WTC11 (cell line): ENCODE measurements around the gene BMP7. TPM values are rescaled to one million over a fixed set of nuclear protein-coding genes. Genes with fewer than 3 reads are reported as not detected.

Experiments
- ATAC-seq: fragments of 200-7000 bp; cut with Tn5 transposase; 2 replicates; pipeline ENCODE4 v1.10.0; 2021; ENCODE audit warnings: mild to moderate bottlenecking, moderate library complexity
- CTCF ChIA-PET: fragments of 300-600 bp; sonication (Branson Sonifier 250); formaldehyde crosslinking; loops from one replicate; lab custom pipeline; 2021; ENCODE audit warnings: antibody characterized with exemption; lab: Charles Lee
- POLR2A ChIA-PET: fragments of 350-600 bp; sonication (Branson Sonifier 250); formaldehyde crosslinking; loops from one replicate; lab custom pipeline; 2021; ENCODE audit warnings: antibody characterized with exemption; lab: Charles Lee
- DNase-seq: peaks from one replicate; pipeline ENCODE4 v3.0.0; 2021; ENCODE audit warnings: low spot score
- H3K27ac Mint-ChIP-seq: 2 replicates; pipeline ENCODE4 v1.8.0; 2021; ENCODE audit warnings: mixed read lengths
- H3K27me3 Mint-ChIP-seq: 2 replicates; pipeline ENCODE4 v1.8.0; 2021; ENCODE audit warnings: low read depth, mild to moderate bottlenecking, moderate library complexity, mixed read lengths
- H3K36me3 Mint-ChIP-seq: 2 replicates; pipeline ENCODE4 v1.8.0; 2021; ENCODE audit warnings: mixed read lengths
- H3K4me1 Mint-ChIP-seq: 2 replicates; pipeline ENCODE4 v1.8.0; 2022; ENCODE audit warnings: mixed read lengths
- H3K4me3 Mint-ChIP-seq: 2 replicates; pipeline ENCODE4 v1.8.0; 2021; ENCODE audit warnings: mild to moderate bottlenecking, moderate library complexity, mixed read lengths
- H3K9me3 Mint-ChIP-seq: 2 replicates; pipeline ENCODE4 v1.8.0; 2021; ENCODE audit warnings: mixed read lengths
- AFF4 ChIP-seq: sonication (generic); formaldehyde crosslinking; IDR thresholded peaks from 2 replicates; pipeline ENCODE4 v1.8.1; 2023; ENCODE audit warnings: mild to moderate bottlenecking, missing genetic modification reagents, borderline replicate concordance
- ATF1 ChIP-seq: sonication (generic); formaldehyde crosslinking; IDR thresholded peaks from 2 replicates; pipeline ENCODE4 v1.8.1; 2023; ENCODE audit warnings: mild to moderate bottlenecking, moderate library complexity, missing genetic modification reagents
- ATF2 ChIP-seq: sonication (generic); formaldehyde crosslinking; IDR thresholded peaks from 2 replicates; pipeline ENCODE4 v1.8.1; 2022; ENCODE audit warnings: low read depth, missing genetic modification reagents, borderline replicate concordance
- CDX4 ChIP-seq: fragments of 250-450 bp; sonication (Bioruptor Pico); IDR thresholded peaks from 2 replicates; pipeline ENCODE4 v1.9.0; 2021; ENCODE audit warnings: moderate library complexity, mild to moderate bottlenecking, inconsistent platforms, borderline replicate concordance
- E2F4 ChIP-seq: sonication (generic); formaldehyde crosslinking; IDR thresholded peaks from 2 replicates; pipeline ENCODE4 v1.8.1; 2022; ENCODE audit warnings: low read depth, mild to moderate bottlenecking, moderate library complexity, missing genetic modification reagents, borderline replicate concordance
- ELF4 ChIP-seq: sonication (generic); formaldehyde crosslinking; IDR thresholded peaks from 2 replicates; pipeline ENCODE4 v1.8.1; 2022; ENCODE audit warnings: low read depth, mild to moderate bottlenecking, moderate library complexity, missing genetic modification reagents
- ERG ChIP-seq: fragments of 250-450 bp; sonication (Bioruptor Pico); IDR thresholded peaks from 2 replicates; pipeline ENCODE4 v1.8.0; 2021; ENCODE audit warnings: mild to moderate bottlenecking
- FOXK1 ChIP-seq: sonication (generic); formaldehyde crosslinking; IDR thresholded peaks from 2 replicates; pipeline ENCODE4 v1.8.0; 2022; ENCODE audit warnings: mild to moderate bottlenecking, moderate library complexity, missing genetic modification reagents
- FOXP1 ChIP-seq: sonication (generic); formaldehyde crosslinking; IDR thresholded peaks from 2 replicates; pipeline ENCODE4 v1.8.0; 2022; ENCODE audit warnings: missing genetic modification reagents, mild to moderate bottlenecking, moderate library complexity, borderline replicate concordance
- HMGA2 ChIP-seq: fragments of 250-450 bp; sonication (Bioruptor Pico); IDR thresholded peaks from 2 replicates; pipeline ENCODE4 v1.4.0; 2021; ENCODE audit warnings: mild to moderate bottlenecking, moderate library complexity
- IRF1 ChIP-seq: sonication (generic); formaldehyde crosslinking; IDR thresholded peaks from 2 replicates; pipeline ENCODE4 v1.8.0; 2023; ENCODE audit warnings: missing genetic modification reagents
- MXD4 ChIP-seq: fragments of 250-450 bp; sonication (Bioruptor Pico); IDR thresholded peaks from 2 replicates; pipeline ENCODE4 v1.8.0; 2021; ENCODE audit warnings: mild to moderate bottlenecking, moderate library complexity, borderline replicate concordance
- NR1H2 ChIP-seq: sonication (generic); formaldehyde crosslinking; IDR thresholded peaks from 2 replicates; pipeline ENCODE4 v1.9.0; 2021; ENCODE audit warnings: mild to moderate bottlenecking, moderate library complexity, missing genetic modification reagents
- OVOL2 ChIP-seq: fragments of 250-450 bp; sonication (Bioruptor Pico); IDR thresholded peaks from 2 replicates; pipeline ENCODE4 v1.9.0; 2021; ENCODE audit warnings: mild to moderate bottlenecking, borderline replicate concordance
- ZMAT4 ChIP-seq: fragments of 250-450 bp; sonication (Bioruptor Pico); IDR thresholded peaks from 2 replicates; pipeline ENCODE4 v1.9.0; 2021; ENCODE audit warnings: mild to moderate bottlenecking
- ZNF317 ChIP-seq: sonication (generic); formaldehyde crosslinking; IDR thresholded peaks from 2 replicates; pipeline ENCODE4 v1.8.1; 2023; ENCODE audit warnings: low read depth, mild to moderate bottlenecking, moderate library complexity, missing genetic modification reagents, borderline replicate concordance
- ZNF423 ChIP-seq: fragments of 250-450 bp; sonication (Bioruptor Pico); IDR thresholded peaks from 2 replicates; pipeline ENCODE4 v2.1.2; 2022; ENCODE audit warnings: mild to moderate bottlenecking, moderate library complexity
- total RNA-seq: library from RNA; stranded (reverse); gene quantifications from 3 replicates; pipeline ENCODE4 v1.2.3, GENCODE V29; 2021
- TF ChIP-seq, protein P1 (sequence below): sonication (generic); formaldehyde crosslinking; IDR thresholded peaks from 2 replicates; pipeline ENCODE4 v1.8.1; 2022; ENCODE audit warnings: mild to moderate bottlenecking, moderate library complexity, missing genetic modification reagents
- TF ChIP-seq, protein P2 (sequence below): sonication (generic); formaldehyde crosslinking; IDR thresholded peaks from 2 replicates; pipeline ENCODE4 v1.8.1; 2023; ENCODE audit warnings: mild to moderate bottlenecking, moderate library complexity, missing genetic modification reagents

Gene BMP7
- total RNA-seq, 1 experiment from 2014 or later = 40.7 TPM

- Mint-ChIP-seq H3K27ac (no peak overlapping the region), H3K4me3 (no peak overlapping the region), H3K27me3 (no peaks in the 10 kb centered on the region), H3K4me1 (no peaks in the 10 kb centered on the region), H3K9me3 (peaks cover 3% of the 10 kb centered on the region; the same call in 1 of the 2 replicates), H3K36me3 (peaks cover 9% of the 10 kb centered on the region; the same call in 1 of the 2 replicates)
- ChIA-PET POLR2A (no interaction called here), CTCF (interaction anchor here (0.7 to 1.5 kb wide), 4 partner anchors 11 to 127 kb away, joined by 3 to 6 read pairs (median 4); partner anchors contain the start of gene SPO11)
- TF ChIP-seq ZMAT4 (CRISPR knock-in tag) = no peak
- TF ChIP-seq ATF2 = no peak
- no peak for TF ChIP-seq E2F4 (CRISPR knock-in tag)
- no peak for TF ChIP-seq ATF1 (CRISPR knock-in tag)
- no peak for TF ChIP-seq FOXK1 (CRISPR knock-in tag)
- TF ChIP-seq ERG (CRISPR knock-in tag) = no peak
- TF ChIP-seq, protein P1, sequence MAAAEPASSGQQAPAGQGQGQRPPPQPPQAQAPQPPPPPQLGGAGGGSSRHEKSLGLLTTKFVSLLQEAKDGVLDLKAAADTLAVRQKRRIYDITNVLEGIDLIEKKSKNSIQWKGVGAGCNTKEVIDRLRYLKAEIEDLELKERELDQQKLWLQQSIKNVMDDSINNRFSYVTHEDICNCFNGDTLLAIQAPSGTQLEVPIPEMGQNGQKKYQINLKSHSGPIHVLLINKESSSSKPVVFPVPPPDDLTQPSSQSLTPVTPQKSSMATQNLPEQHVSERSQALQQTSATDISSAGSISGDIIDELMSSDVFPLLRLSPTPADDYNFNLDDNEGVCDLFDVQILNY (CRISPR knock-in tag) = no peak
- no peak for TF ChIP-seq MXD4
- TF ChIP-seq ZNF423 = no peak
- TF ChIP-seq AFF4 = no peak
- no peak for TF ChIP-seq ZNF317 (CRISPR knock-in tag)
- no peak for TF ChIP-seq OVOL2 (CRISPR knock-in tag)
- TF ChIP-seq ELF4 (CRISPR knock-in tag) = no peak
- TF ChIP-seq HMGA2 (CRISPR knock-in tag) = no peak
- no peak for TF ChIP-seq FOXP1 (CRISPR knock-in tag)
- TF ChIP-seq NR1H2 (CRISPR knock-in tag) = no peak
- TF ChIP-seq, protein P2, sequence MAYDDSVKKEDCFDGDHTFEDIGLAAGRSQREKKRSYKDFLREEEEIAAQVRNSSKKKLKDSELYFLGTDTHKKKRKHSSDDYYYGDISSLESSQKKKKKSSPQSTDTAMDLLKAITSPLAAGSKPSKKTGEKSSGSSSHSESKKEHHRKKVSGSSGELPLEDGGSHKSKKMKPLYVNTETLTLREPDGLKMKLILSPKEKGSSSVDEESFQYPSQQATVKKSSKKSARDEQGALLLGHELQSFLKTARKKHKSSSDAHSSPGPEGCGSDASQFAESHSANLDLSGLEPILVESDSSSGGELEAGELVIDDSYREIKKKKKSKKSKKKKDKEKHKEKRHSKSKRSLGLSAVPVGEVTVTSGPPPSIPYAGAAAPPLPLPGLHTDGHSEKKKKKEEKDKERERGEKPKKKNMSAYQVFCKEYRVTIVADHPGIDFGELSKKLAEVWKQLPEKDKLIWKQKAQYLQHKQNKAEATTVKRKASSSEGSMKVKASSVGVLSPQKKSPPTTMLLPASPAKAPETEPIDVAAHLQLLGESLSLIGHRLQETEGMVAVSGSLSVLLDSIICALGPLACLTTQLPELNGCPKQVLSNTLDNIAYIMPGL (CRISPR knock-in tag) = no peak
- no peak for TF ChIP-seq IRF1 (CRISPR knock-in tag)
- no peak for TF ChIP-seq CDX4 (CRISPR knock-in tag)
- ATAC-seq (no peak), DNase-seq (no peak)
Observed at GRCh38 chr20:57218489-57218888, 48.0 kb downstream of the BMP7 start.
